GM12878 (cell line): ENCODE data around the gene COL19A1. TPM values are rescaled to one million over a fixed set of nuclear protein-coding genes. Genes with fewer than 3 reads are reported as not detected.

Experiments used
- ATAC-seq: fragments of 200-7000 bp; cut with Tn5 transposase; 3 replicates; pipeline ENCODE4 v1.9.1; 2020; ENCODE audit warnings: mild to moderate bottlenecking, moderate library complexity
- BruUV-seq: library from RNA; stranded (reverse); fragments of 400-500 nt; replicated peaks from 2 replicates; lab custom pipeline; 2021; lab: Mats Ljungman, UMichigan
- CTCF ChIA-PET: fragments of 300-600 bp; sonication (Branson Sonifier 250); formaldehyde crosslinking; extraction: SDS; loops from one replicate; lab custom pipeline; 2021; ENCODE audit warnings: inconsistent platforms; lab: Yijun Ruan, JAX
- POLR2A ChIA-PET: fragments of 350-600 bp; formaldehyde crosslinking; extraction: SDS; loops from one replicate; lab custom pipeline; 2021; ENCODE audit warnings: inconsistent platforms; lab: Charles Lee
- RAD21 ChIA-PET: fragments of 300-600 bp; sonication (Branson Sonifier 250); formaldehyde crosslinking; loops from one replicate; lab custom pipeline; 2023; ENCODE audit warnings: antibody characterized with exemption; ENCODE audit not compliant: unreplicated experiment; lab: Charles Lee
- SMC1A ChIA-PET: fragments of 300-600 bp; sonication (Branson Sonifier 250); formaldehyde crosslinking; loops from one replicate; lab custom pipeline; 2023; ENCODE audit not compliant: unreplicated experiment, uncharacterized antibody; lab: Charles Lee
- DNase-seq: peaks from one replicate; pipeline ENCODE4 v3.0.0-alpha.2; 2011; ENCODE audit warnings: low read depth, low spot score
- FAIRE-seq: peaks from 3 replicates; lab custom pipeline; 2011; peaks lifted over from hg19 to GRCh38; lab: Jason Lieb, UNC
- H2AFZ ChIP-seq: 2 replicates; pipeline ENCODE4 v1.6.0; 2011; ENCODE audit warnings: low read depth, low read length, control low read depth; ENCODE audit not compliant: control insufficient read depth
- H3K27ac ChIP-seq: 2 replicates; pipeline ENCODE4 v1.5.1; 2011; ENCODE audit warnings: control low read depth; ENCODE audit not compliant: control insufficient read depth, insufficient read depth
- H3K27me3 ChIP-seq, 2 experiments: replicated peaks in 1 of 2; 2 replicates each; pipeline versions ENCODE4 v1.6.0 to v1.6.1; 2011; ENCODE audit warnings: low read length in 1 of 2; ENCODE audit not compliant: control insufficient read depth in 2 of 2, insufficient read depth in 2 of 2
- H3K36me3 ChIP-seq, 2 experiments: 2 replicates each; pipeline ENCODE4 v1.5.1; 2011; ENCODE audit warnings: low read length in 1 of 2; ENCODE audit not compliant: control insufficient read depth in 2 of 2, insufficient read depth in 2 of 2
- H3K4me1 ChIP-seq: 2 replicates; pipeline ENCODE4 v1.6.1; 2011; ENCODE audit warnings: mild to moderate bottlenecking, low read length, moderate library complexity, mixed read lengths; ENCODE audit not compliant: control insufficient read depth, insufficient read depth
- H3K4me2 ChIP-seq: 2 replicates; pipeline ENCODE4 v1.6.0; 2011; ENCODE audit warnings: control low read depth; ENCODE audit not compliant: control insufficient read depth, insufficient read depth
- H3K4me3 ChIP-seq: fragments of 200-600 bp; sonication (generic); 2 replicates; pipeline ENCODE4 v1.5.1; 2016
- H3K79me2 ChIP-seq: 2 replicates; pipeline ENCODE4 v1.6.0; 2011; ENCODE audit warnings: low read length; ENCODE audit not compliant: control insufficient read depth, insufficient read depth
- H3K9ac ChIP-seq: 2 replicates; pipeline ENCODE4 v1.8.0; 2011; ENCODE audit warnings: low read length, control low read depth, mixed read lengths; ENCODE audit not compliant: control insufficient read depth, insufficient read depth
- H3K9me3 ChIP-seq: replicated peaks from 3 replicates; pipeline ENCODE4 v1.5.1; 2011; ENCODE audit warnings: mild to moderate bottlenecking, low read length; ENCODE audit not compliant: control insufficient read depth, insufficient read depth
- H4K20me1 ChIP-seq: 2 replicates; pipeline ENCODE4 v1.6.0; 2011; ENCODE audit not compliant: control insufficient read depth, insufficient read depth
- HCFC1 ChIP-seq: fragments of 150-350 bp; IDR thresholded peaks from 2 replicates; pipeline ENCODE4 v1.6.1; 2014; ENCODE audit warnings: low read length
- IRF5 ChIP-seq: fragments of 450-650 bp; IDR thresholded peaks from 2 replicates; pipeline ENCODE4 v1.6.1; 2017; ENCODE audit warnings: borderline replicate concordance
- NBN ChIP-seq: fragments of 450-650 bp; IDR thresholded peaks from 2 replicates; pipeline ENCODE4 v1.6.1; 2016
- SREBF1 ChIP-seq: IDR thresholded peaks from 2 replicates; pipeline ENCODE4 v1.6.1; 2012; ENCODE audit warnings: mild to moderate bottlenecking, low read length
- TARDBP ChIP-seq: IDR thresholded peaks from 2 replicates; pipeline ENCODE4 v1.6.1; 2016; ENCODE audit warnings: borderline replicate concordance
- USF1 ChIP-seq: IDR thresholded peaks from 2 replicates; pipeline ENCODE4 v1.6.1; 2011; ENCODE audit warnings: borderline replicate concordance, low read depth, mild to moderate bottlenecking, moderate library complexity, mixed read lengths, low read length; ENCODE audit not compliant: insufficient read depth; ENCODE audit errors: extremely low read length
- ZBTB11 ChIP-seq: fragments of 450-650 bp; formaldehyde crosslinking; IDR thresholded peaks from 2 replicates; pipeline ENCODE4 v1.5.0; 2022; ENCODE audit warnings: mild to moderate bottlenecking, missing genetic modification characterization
- ZNF622 ChIP-seq: fragments of 450-650 bp; IDR thresholded peaks from 2 replicates; pipeline ENCODE4 v1.6.1; 2017; ENCODE audit warnings: mild to moderate bottlenecking, inconsistent platforms
- WGBS: methylation state at CpG from one replicate; pipeline ENCODE4 v1.1.6; 2016; ENCODE audit warnings: low lambda C conversion rate; ENCODE audit not compliant: insufficient replicate concordance, insufficient coverage; ENCODE audit errors: missing lambda C conversion rate; 5-methylcytosine and 5-hydroxymethylcytosine counted together
- in situ Hi-C: fragments of 300-500 bp; cut with MboI; formaldehyde crosslinking; loops from 9 replicates; pipeline ENCODE4 v1.14.3; 2018; ENCODE audit warnings: mixed read lengths
- intact Hi-C: fragments of 100-400 bp; cut with micrococcal nuclease; formaldehyde crosslinking; loops from one replicate; pipeline ENCODE4 v1.14.2; 2022; ENCODE audit not compliant: unreplicated experiment
- polyA plus RNA-seq, 11 experiments: library from polyadenylated mRNA; depleted of rRNA in 4 of 11; unstranded in 6 of 11; stranded (reverse) in 5 of 11; fragments of >200 nt; fragmentation: Nextera tagmentation in 4 of 11; fragmentation: Illumina TruSeq in 1 of 11; extraction: Ambion mirVana in 4 of 11; extraction: Trizol in 1 of 11; gene quantifications; 1 replicate in 1 of 11; 2 replicates in 10 of 11; pipeline versions ENCODE4 v1.2.1 to v1.2.3, GENCODE V29; 2011 to 2016; ENCODE audit warnings: inconsistent platforms in 2 of 11, missing spikeins in 2 of 11, low read depth in 1 of 11
- total RNA-seq, 4 experiments: library from RNA; depleted of rRNA in 3 of 4; stranded (reverse); fragments of >200 nt in 3 of 4; fragmentation: Illumina TruSeq in 1 of 4; extraction: Trizol in 1 of 4; gene quantifications; 2 replicates each; pipeline versions ENCODE4 v1.2.1 to v1.2.3, GENCODE V29; 2013 to 2021

The COL19A1 gene
- total and polyA plus RNA-seq, 10 of the 15 experiments (the other 5 are each of a cell fraction or from before 2014, with no cell fraction given): 1.1 to 13.5 (median 4.1) TPM

- TF ChIP-seq HCFC1 (no peak), SREBF1 (no peak), NBN (no peak), IRF5 (no peak), TARDBP (no peak), ZNF622 (no peak), ZBTB11 (CRISPR knock-in tag) (no peak), USF1 (no peak)
- Histone ChIP-seq H3K9ac (no peak overlapping the region), H3K4me3 (no peak overlapping the region), H3K27me3 (no peaks in the 10 kb centered on the region), H3K9me3 (no peaks in the 10 kb centered on the region), H3K79me2 (no peaks in the 10 kb centered on the region), H2AFZ (no peak overlapping the region), H4K20me1 (no peaks in the 10 kb centered on the region), H3K27ac (no peak overlapping the region), H3K36me3 (peaks cover 1 to 3% of the 10 kb centered on the region in 2 experiments), H3K4me2 (no peak overlapping the region), H3K4me1 (no peaks in the 10 kb centered on the region)
- ATAC-seq: no peak
- RAD21 ChIA-PET: no interaction called here
- FAIRE-seq: no peak
- CTCF ChIA-PET: interaction anchor here (1.7 kb wide), 1 partner anchor 132 kb away, joined by 3 read pairs; no protein-coding TSS in a partner anchor
- WGBS: 100% methylated on average over 2 of the region's 2 CpGs
- in situ Hi-C loops (no loop called here), intact Hi-C loops (no loop called here)
- DNase-seq: no peak
- POLR2A ChIA-PET: no interaction called here
- no TSS peak for BruUV-seq
- SMC1A ChIA-PET: interaction anchor here (1.3 kb wide), 1 partner anchor 20 kb away, joined by 4 read pairs; no protein-coding TSS in a partner anchor
Observed at GRCh38 chr6:69974193-69974592, 107.8 kb downstream of the COL19A1 start.
